Lung (tissue), 12 donors: ENCODE data around the gene COX7A2L. TPM values are rescaled to one million over a fixed set of nuclear protein-coding genes. Genes with fewer than 3 reads are reported as not detected.

Experiments used
- ATAC-seq: fragments of 200-7000 bp; cut with Tn5 transposase; one replicate; pipeline ENCODE4 v1.9.1; 2020; ENCODE audit warnings: moderate number of reproducible peaks; ENCODE audit not compliant: insufficient read depth, low FRiP score
- DNase-seq, 3 donors: peaks; one replicate each; pipeline ENCODE4 v3.0.0-alpha.2; 2013 to 2017
- H3K27ac ChIP-seq, 2 donors: one replicate each; pipeline ENCODE4 v1.5.1; 2013; ENCODE audit warnings: mild to moderate bottlenecking in 2 of 2, moderate library complexity in 2 of 2, control low read depth in 1 of 2, inconsistent platforms in 1 of 2, low read depth in 1 of 2, low read length in 1 of 2
- H3K27me3 ChIP-seq, 3 donors: one replicate each; pipeline ENCODE4 v1.5.1; 2013; ENCODE audit warnings: low read length in 2 of 3; ENCODE audit not compliant: control insufficient read depth in 3 of 3, insufficient read depth in 3 of 3
- H3K36me3 ChIP-seq, 4 donors: one replicate each; pipeline ENCODE4 v1.5.1; 2013; ENCODE audit warnings: low read length in 4 of 4, mild to moderate bottlenecking in 1 of 4, moderate library complexity in 1 of 4; ENCODE audit not compliant: control insufficient read depth in 4 of 4, insufficient read depth in 4 of 4
- H3K4me1 ChIP-seq, 5 donors: one replicate each; pipeline ENCODE4 v1.5.1; 2013; ENCODE audit warnings: low read length in 5 of 5, mild to moderate bottlenecking in 2 of 5, moderate library complexity in 1 of 5; ENCODE audit not compliant: control insufficient read depth in 5 of 5, insufficient read depth in 5 of 5
- H3K4me3 ChIP-seq: one replicate; pipeline ENCODE4 v1.5.1; 2013; ENCODE audit warnings: mild to moderate bottlenecking, control low read depth, moderate library complexity
- H3K9ac ChIP-seq, 2 donors: one replicate each; pipeline ENCODE4 v1.5.1; 2013; ENCODE audit warnings: low read length in 2 of 2, control low read depth in 1 of 2; ENCODE audit not compliant: insufficient read depth in 1 of 2
- H3K9me3 ChIP-seq, 4 donors: one replicate each; pipeline ENCODE4 v1.5.1; 2013; ENCODE audit warnings: low read length in 3 of 4, mild to moderate bottlenecking in 1 of 4, moderate library complexity in 1 of 4; ENCODE audit not compliant: control insufficient read depth in 4 of 4, insufficient read depth in 3 of 4
- CTCF ChIP-seq: IDR thresholded peaks from 2 replicates; pipeline ENCODE4 v1.5.1; 2012; ENCODE audit warnings: mild to moderate bottlenecking; ENCODE audit errors: control extremely low read depth, extremely low read depth
- WGBS, 2 donors: extraction: QIAGEN DNeasy Blood & Tissue Kit; methylation state at CpG; one replicate each; pipeline ENCODE4 v1.1.7; 2013; 5-methylcytosine and 5-hydroxymethylcytosine counted together
- polyA plus RNA-seq, 2 donors: library from polyadenylated mRNA; stranded (reverse); fragments of 200-250 nt; gene quantifications; one replicate each; pipeline ENCODE4 v1.2.1, GENCODE V29; 2013
- total RNA-seq, 2 donors: library from RNA; depleted of rRNA in 1 of 2; stranded (reverse); fragments of >200 nt in 1 of 2; gene quantifications; one replicate each; pipeline ENCODE4 v1.2.1, GENCODE V29; 2014 to 2021
- donor health status: control.
- donor health status: control.
- donor health status: Bipolar disorder and iron deficiency.
- donor health status: healthy.
- donor health status: DM: yes; HTN: yes; CAD: no.

The COX7A2L gene
- total and polyA plus RNA-seq, 4 donors, result 80.4 to 113 (median 103) TPM

GRCh38 chr2:42304059-42304713 is 56.8 kb downstream of the COX7A2L start:
- no peak for ATAC-seq
- Histone ChIP-seq H3K4me3 (no peak overlapping the region), H3K27ac (no peak overlapping the region), H3K36me3 (peaks cover 11 to 40% (median 19%) of the 10 kb centered on the region in 4 donors), H3K9me3 (no peaks in the 10 kb centered on the region), H3K4me1 (no peaks in the 10 kb centered on the region), H3K27me3 (no peaks in the 10 kb centered on the region), H3K9ac (no peak overlapping the region)
- no peak for TF ChIP-seq CTCF
- DNase-seq, result no peak
- WGBS, 2 donors, result 94 to 96% methylated on average over 2 of the region's 2 CpGs

GRCh38 chr2:42303252-42303651 is 57.8 kb downstream of the COX7A2L start:
- Histone ChIP-seq H3K27me3 (no peaks in the 10 kb centered on the region), H3K9me3 (no peaks in the 10 kb centered on the region), H3K9ac (no peak overlapping the region), H3K36me3 (peaks cover 11 to 45% (median 21%) of the 10 kb centered on the region in 4 donors), H3K27ac (no peak overlapping the region), H3K4me3 (no peak overlapping the region), H3K4me1 (no peaks in the 10 kb centered on the region)
- no peak for TF ChIP-seq CTCF
- 63 to 84% methylated on average over 3 of the region's 3 CpGs for WGBS, 2 donors
- ATAC-seq (peak; percentile 79), DNase-seq (no peak)

GRCh38 chr2:42300527-42300926 is 60.5 kb downstream of the COX7A2L start:
- WGBS, 2 donors, result 87 to 91% methylated on average over 2 of the region's 2 CpGs
- Histone ChIP-seq H3K36me3 (peaks cover 11 to 46% (median 21%) of the 10 kb centered on the region in 4 donors), H3K4me3 (no peak overlapping the region), H3K4me1 (no peaks in the 10 kb centered on the region), H3K9me3 (no peaks in the 10 kb centered on the region), H3K27ac (no peak overlapping the region), H3K27me3 (no peaks in the 10 kb centered on the region), H3K9ac (no peak overlapping the region)
- no peak for DNase-seq
- TF ChIP-seq CTCF, result no peak
- no peak for ATAC-seq

Other genes with a start within 250 kb of the COX7A2L start
- 10 to 100 TPM; 82.7 to 85.8 TPM for gene EML4, start 191.9 kb downstream of the COX7A2L start, total RNA-seq
- 10 to 100 TPM; 22.6 to 26.1 TPM for gene EML4, start 191.9 kb downstream of the COX7A2L start, polyA plus RNA-seq
- 1 to 10 TPM in 1 of 2 donors, under 1 TPM in 1; 0.48 to 2.8 TPM for gene KCNG3, start 132.8 kb upstream of the COX7A2L start, total RNA-seq
- under 1 TPM; 0.06 to 0.10 TPM for gene KCNG3, start 132.8 kb upstream of the COX7A2L start, polyA plus RNA-seq
- 10 to 100 TPM; 22.3 to 65.8 TPM for gene MTA3, start 207.4 kb upstream of the COX7A2L start, total RNA-seq
- 10 to 100 TPM in 1 of 2 donors, 1 to 10 TPM in 1; 9.2 to 26.6 TPM for gene MTA3, start 207.4 kb upstream of the COX7A2L start, polyA plus RNA-seq